HG02870 (cell line): ENCODE data around the gene PUS3.

Source experiments
- ATAC-seq: cut with Tn5 transposase; IDR thresholded peaks from one replicate; pipeline ENCODE4 v1.9.1; 2021; ENCODE audit warnings: mild to moderate bottlenecking, moderate library complexity; ENCODE audit not compliant: unreplicated experiment

The PUS3 gene

GRCh38 chr11:125902927-125903710 lies at the start of gene PUS3:
Gene PUS3 (minus strand): TSS chr11:125903206. CDS start chr11:125896284, 6,922 bp downstream.
- peak; percentile 97 for ATAC-seq

GRCh38 chr11:125952559-125952958 lies 49.6 kb upstream of the PUS3 start:
- ATAC-seq: no peak

GRCh38 chr11:125951731-125952130 lies 48.7 kb upstream of the PUS3 start:
- no peak for ATAC-seq

- ATAC-seq: no peak
Measured at GRCh38 chr11:125950696-125951651, 48.0 kb upstream of the PUS3 start.

- ATAC-seq: no peak
Measured at GRCh38 chr11:125950178-125950490, 47.1 kb upstream of the PUS3 start.

GRCh38 chr11:125949271-125950177 lies 46.5 kb upstream of the PUS3 start:
- ATAC-seq: no peak

GRCh38 chr11:125948278-125949051 lies 45.5 kb upstream of the PUS3 start:
- ATAC-seq: no peak

- ATAC-seq: no peak
Measured at GRCh38 chr11:125947419-125948277, 44.6 kb upstream of the PUS3 start.

GRCh38 chr11:125946712-125947418 lies 43.9 kb upstream of the PUS3 start:
- ATAC-seq: no peak

GRCh38 chr11:125945797-125946520 lies 43.0 kb upstream of the PUS3 start, which contains the start of gene VSIG10L2:
Gene VSIG10L2 (plus strand): TSS chr11:125946044. CDS start chr11:125946056, 12 bp downstream.
- ATAC-seq: no peak

- ATAC-seq: no peak
Measured at GRCh38 chr11:125945011-125945796, 42.2 kb upstream of the PUS3 start.

GRCh38 chr11:125944350-125945010 lies 41.5 kb upstream of the PUS3 start:
- no peak for ATAC-seq

- no peak for ATAC-seq
Measured at GRCh38 chr11:125943661-125944349, 40.8 kb upstream of the PUS3 start.

GRCh38 chr11:125942771-125943428 lies 39.9 kb upstream of the PUS3 start:
- ATAC-seq: no peak
